Measurements from ENCODE around the gene TBXA2R.

DNA sequence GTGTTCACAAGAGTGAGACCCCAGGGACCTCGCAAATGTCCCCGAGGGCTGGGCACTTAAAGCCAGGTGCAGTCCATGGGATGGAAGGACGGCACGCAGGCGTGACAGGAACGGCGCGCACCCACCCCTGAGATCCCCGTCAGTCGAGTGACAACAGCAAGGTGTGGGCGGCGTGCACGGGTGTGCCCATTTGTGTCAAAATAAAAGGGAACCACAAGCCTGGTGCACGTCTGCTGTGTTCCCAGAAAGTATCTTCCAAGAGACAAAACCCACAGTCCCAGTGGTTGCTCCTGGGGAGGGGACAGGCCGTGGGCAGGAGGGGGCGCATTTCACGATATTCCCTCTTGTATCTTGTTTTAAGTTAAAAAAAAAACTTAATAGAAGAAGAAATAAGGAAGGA, 35.6 kb upstream of the TBXA2R start:
- TF ChIP-seq, protein P1, sequence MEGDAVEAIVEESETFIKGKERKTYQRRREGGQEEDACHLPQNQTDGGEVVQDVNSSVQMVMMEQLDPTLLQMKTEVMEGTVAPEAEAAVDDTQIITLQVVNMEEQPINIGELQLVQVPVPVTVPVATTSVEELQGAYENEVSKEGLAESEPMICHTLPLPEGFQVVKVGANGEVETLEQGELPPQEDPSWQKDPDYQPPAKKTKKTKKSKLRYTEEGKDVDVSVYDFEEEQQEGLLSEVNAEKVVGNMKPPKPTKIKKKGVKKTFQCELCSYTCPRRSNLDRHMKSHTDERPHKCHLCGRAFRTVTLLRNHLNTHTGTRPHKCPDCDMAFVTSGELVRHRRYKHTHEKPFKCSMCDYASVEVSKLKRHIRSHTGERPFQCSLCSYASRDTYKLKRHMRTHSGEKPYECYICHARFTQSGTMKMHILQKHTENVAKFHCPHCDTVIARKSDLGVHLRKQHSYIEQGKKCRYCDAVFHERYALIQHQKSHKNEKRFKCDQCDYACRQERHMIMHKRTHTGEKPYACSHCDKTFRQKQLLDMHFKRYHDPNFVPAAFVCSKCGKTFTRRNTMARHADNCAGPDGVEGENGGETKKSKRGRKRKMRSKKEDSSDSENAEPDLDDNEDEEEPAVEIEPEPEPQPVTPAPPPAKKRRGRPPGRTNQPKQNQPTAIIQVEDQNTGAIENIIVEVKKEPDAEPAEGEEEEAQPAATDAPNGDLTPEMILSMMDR (IDR thresholded peaks at IDR 0.05; ENCODE audit: extremely low read depth in 1 of 2, insufficient read depth in 1 of 2, low read depth in 1 of 2, low read length in 2 of 2) = no peak
- TF ChIP-seq POLR2A (IDR thresholded peaks at IDR 0.05; ENCODE audit: low read depth, low read length) = no peak
- no peak for TF ChIP-seq POLR2AphosphoS5 (IDR thresholded peaks at IDR 0.05; ENCODE audit: insufficient read depth, low read depth, low read length)
- TF ChIP-seq EZH2 (IDR thresholded peaks at IDR 0.05; ENCODE audit: borderline replicate concordance, low read depth, low read length, severe bottlenecking) = no peak

Data from endothelial cell of umbilical vein (primary cell).